Measurements from ENCODE around the gene ACTN4. TPM values are rescaled to one million over a fixed set of nuclear protein-coding genes. Genes with fewer than 3 reads are reported as not detected.

ACTN4 gene
- total RNA-seq, 2 experiments from 2014 or later, result 86.8 to 178 TPM

- Histone ChIP-seq H3K9me3 (ENCODE audit: low read length) (no peaks in the 10 kb centered on the region), H4K20me1 (ENCODE audit: insufficient read depth, low read length) (no peaks in the 10 kb centered on the region), H3K36me3 (ENCODE audit: insufficient read depth, low read length) (peaks cover 55% of the 10 kb centered on the region), H3K27ac (ENCODE audit: low read depth, low read length, poor library complexity, severe bottlenecking) (no peak overlapping the region), H3K9me2 (ENCODE audit: insufficient read depth, low read length) (no peaks in the 10 kb centered on the region), H3K4me2 (ENCODE audit: low read length) (no peak overlapping the region), H3K79me2 (ENCODE audit: insufficient read depth, low read depth, low read length) (no peaks in the 10 kb centered on the region), H3K4me1 (ENCODE audit: insufficient read depth, low read length, poor library complexity, severe bottlenecking) (peaks cover 12% of the 10 kb centered on the region), H3K4me3 (ENCODE audit: low read depth, low read length, poor library complexity, severe bottlenecking) (no peak overlapping the region), H2AFZ (ENCODE audit: low read length) (no peak overlapping the region)
- ChIA-PET CTCF (ENCODE audit: unreplicated experiment) (no interaction called here), POLR2A (no interaction called here)
- BruUV-seq (replicated peaks), result no TSS peak
- TF ChIP-seq CTCF (conservative IDR thresholded peaks at IDR 0.05; ENCODE audit: low read length) (no peak), EZH2phosphoT487 (IDR thresholded peaks at IDR 0.05; ENCODE audit: borderline replicate concordance, low read depth, low read length) (no peak)
- no peak for DNase-seq (ENCODE audit: low spot score)
- intact Hi-C loops (cut with micrococcal nuclease; ENCODE audit: unreplicated experiment), result loop anchor here (5.0 kb wide), 1 partner anchor 297 kb away; the partner anchor contains the start of genes MRPS12 and SARS2
Measured at GRCh38 chr19:38635483-38636399, 11.7 kb upstream of the ACTN4 start.

GRCh38 chr19:38638461-38638860, 9.0 kb upstream of the ACTN4 start:
- no peak for DNase-seq (ENCODE audit: low spot score)
- POLR2A ChIA-PET, result interaction anchor here (1.4 kb wide), 1 partner anchor 20 kb away, joined by 5 read pairs; the partner anchor contains the start of genes EIF3K and MAP4K1
- no peaks in the 10 kb centered on the region for H4K20me1 ChIP-seq (ENCODE audit: insufficient read depth, low read length)
- no peaks in the 10 kb centered on the region for H3K9me3 ChIP-seq (ENCODE audit: low read length)
- peaks cover 12% of the 10 kb centered on the region for H3K4me1 ChIP-seq (ENCODE audit: insufficient read depth, low read length, poor library complexity, severe bottlenecking)
- H3K27ac ChIP-seq (ENCODE audit: low read depth, low read length, poor library complexity, severe bottlenecking), result no peak overlapping the region
- H3K4me3 ChIP-seq (ENCODE audit: low read depth, low read length, poor library complexity, severe bottlenecking), result no peak overlapping the region
- intact Hi-C loops (cut with micrococcal nuclease; ENCODE audit: unreplicated experiment), result loop anchor here (5.0 kb wide), 1 partner anchor 294 kb away; the partner anchor contains the start of genes MRPS12 and SARS2
- H3K9me2 ChIP-seq (ENCODE audit: insufficient read depth, low read length), result no peaks in the 10 kb centered on the region
- no peak overlapping the region for H3K4me2 ChIP-seq (ENCODE audit: low read length)
- peaks cover 32% of the 10 kb centered on the region for H3K36me3 ChIP-seq (ENCODE audit: insufficient read depth, low read length)
- no peak for TF ChIP-seq EZH2phosphoT487 (IDR thresholded peaks at IDR 0.05; ENCODE audit: borderline replicate concordance, low read depth, low read length)
- no peak for TF ChIP-seq CTCF (conservative IDR thresholded peaks at IDR 0.05; ENCODE audit: low read length)
- no peak overlapping the region for H2AFZ ChIP-seq (ENCODE audit: low read length)
- CTCF ChIA-PET (ENCODE audit: unreplicated experiment), result interaction anchor here (0.9 kb wide), 1 partner anchor 8 kb away, joined by 3 read pairs; the partner anchor contains the start of gene ACTN4
- BruUV-seq (replicated peaks), result no TSS peak
- no peaks in the 10 kb centered on the region for H3K79me2 ChIP-seq (ENCODE audit: insufficient read depth, low read depth, low read length)

GRCh38 chr19:38639679-38640078, 7.8 kb upstream of the ACTN4 start:
- intact Hi-C loops (cut with micrococcal nuclease; ENCODE audit: unreplicated experiment), result loop anchor here (5.0 kb wide), 1 partner anchor 293 kb away; the partner anchor contains the start of genes MRPS12 and SARS2
- no peak overlapping the region for H3K4me3 ChIP-seq (ENCODE audit: low read depth, low read length, poor library complexity, severe bottlenecking)
- no peaks in the 10 kb centered on the region for H4K20me1 ChIP-seq (ENCODE audit: insufficient read depth, low read length)
- no peak for DNase-seq (ENCODE audit: low spot score)
- H3K27ac ChIP-seq (ENCODE audit: low read depth, low read length, poor library complexity, severe bottlenecking), result no peak overlapping the region
- POLR2A ChIA-PET, result no interaction called here
- H3K9me3 ChIP-seq (ENCODE audit: low read length), result no peaks in the 10 kb centered on the region
- peaks cover 12% of the 10 kb centered on the region for H3K4me1 ChIP-seq (ENCODE audit: insufficient read depth, low read length, poor library complexity, severe bottlenecking)
- H3K9me2 ChIP-seq (ENCODE audit: insufficient read depth, low read length), result no peaks in the 10 kb centered on the region
- BruUV-seq (replicated peaks), result no TSS peak
- H3K4me2 ChIP-seq (ENCODE audit: low read length), result no peak overlapping the region
- peaks cover 25% of the 10 kb centered on the region for H3K36me3 ChIP-seq (ENCODE audit: insufficient read depth, low read length)
- no peaks in the 10 kb centered on the region for H3K79me2 ChIP-seq (ENCODE audit: insufficient read depth, low read depth, low read length)
- H2AFZ ChIP-seq (ENCODE audit: low read length), result no peak overlapping the region
- CTCF ChIA-PET (ENCODE audit: unreplicated experiment), result no interaction called here
- no peak for TF ChIP-seq EZH2phosphoT487 (IDR thresholded peaks at IDR 0.05; ENCODE audit: borderline replicate concordance, low read depth, low read length)
